K562 treated with DMSO at 1 percent for 4 hours (cell line): ENCODE measurements around the gene GNB1. TPM values are rescaled to one million over a fixed set of nuclear protein-coding genes. Genes with fewer than 3 reads are reported as not detected.

Source experiments
- total RNA-seq: library from RNA; unstranded; fragments of 300-600 nt; gene quantifications from 2 replicates; pipeline ENCODE4 v1.2.3, GENCODE V29; 2022; ENCODE audit not compliant: insufficient read depth

The GNB1 gene
- total RNA-seq, result 216 and 231 TPM in 2 replicates

GRCh38 chr1:1890506-1891348 is at the start of gene GNB1:
TSS of gene GNB1 (minus strand) at chr1:1891087. CDS start at chr1:1825453, 65,634 bp downstream.

GRCh38 chr1:1918901-1919303 is 28.0 kb upstream of the GNB1 start, which contains the start of gene TMEM52:
TSS of gene TMEM52 (minus strand) at chr1:1919279. CDS start at chr1:1919265, 14 bp downstream.

GRCh38 chr1:1914971-1915692 is 24.2 kb upstream of the GNB1 start, which contains the start of gene CALML6:
TSS of gene CALML6 (plus strand) at chr1:1915260. CDS start at chr1:1915281, 21 bp downstream.

DNA sequence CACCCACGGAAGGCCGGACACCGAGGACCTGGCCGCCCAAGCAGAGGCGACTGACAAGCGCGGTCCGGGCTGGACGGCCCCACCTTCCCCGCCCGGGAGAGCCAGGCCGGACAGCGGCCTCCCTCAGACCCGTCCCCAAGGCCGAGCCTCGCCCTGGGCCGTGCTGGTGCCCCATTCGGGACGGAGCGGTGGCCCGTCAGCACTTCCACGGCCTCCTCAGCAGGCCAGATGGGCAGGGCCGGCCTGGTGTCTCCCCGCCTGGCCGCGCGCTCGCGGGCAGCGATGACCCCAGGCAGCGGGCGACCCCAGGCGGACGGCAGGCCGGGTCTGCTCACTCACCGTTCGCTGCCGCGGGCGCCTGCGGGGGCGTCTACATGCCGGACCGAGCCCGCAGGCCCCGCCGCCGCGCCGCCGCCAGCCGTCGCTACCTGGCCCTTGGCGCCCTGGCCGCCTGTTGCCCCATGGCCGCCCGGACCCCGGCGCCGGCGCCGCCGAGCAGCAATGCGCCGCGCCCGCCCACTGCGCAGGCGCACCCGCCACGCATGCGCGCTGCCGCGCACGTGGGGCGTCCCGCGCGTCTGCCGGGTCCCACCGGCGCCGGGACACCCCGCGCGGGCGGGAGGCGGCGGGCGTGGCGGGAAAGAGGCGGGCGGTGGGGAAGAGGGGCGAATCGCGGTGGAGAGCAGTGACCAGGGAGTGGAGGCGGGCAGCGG is 112.8 kb downstream of the GNB1 start, which contains the start of gene NADK:
TSS of gene NADK (minus strand) at position 521 of the 713 bp plus-strand sequence. CDS start 13,064 bp downstream, outside the sequence.

Other genes with a start within 250 kb of the GNB1 start
- 38.4 and 40.7 TPM in 2 replicates for gene CDK11B, start 232.1 kb downstream of the GNB1 start, total RNA-seq
- 49.7 and 62.8 TPM in 2 replicates for gene SLC35E2B, start 198.3 kb downstream of the GNB1 start, total RNA-seq
- gene CDK11A, start 166.7 kb downstream of the GNB1 start, total RNA-seq, result 50.6 and 64.9 TPM in 2 replicates
- gene NADK, start 112.6 kb downstream of the GNB1 start, total RNA-seq, result 83.4 and 102 TPM in 2 replicates
- gene CALML6, start 24.2 kb upstream of the GNB1 start, total RNA-seq, result not detected in 2 replicates
- 6.3 and 8.5 TPM in 2 replicates for gene TMEM52, start 28.2 kb upstream of the GNB1 start, total RNA-seq
- 0.80 TPM in 1 of 2 replicates, not detected in the other for gene CFAP74, start 112.7 kb upstream of the GNB1 start, total RNA-seq
- not detected in 2 replicates for gene GABRD, start 128.3 kb upstream of the GNB1 start, total RNA-seq
- 3.1 and 9.8 TPM in 2 replicates for gene PRKCZ, start 159.3 kb upstream of the GNB1 start, total RNA-seq